Mucosa of rectum (tissue), 2 donors: ENCODE measurements around the gene NAT8L.
A peak's percentile ranks its signal among the peaks of the same experiment; 100 is the strongest.

Source experiments
- H3K27ac ChIP-seq, 2 donors: one replicate each; pipeline ENCODE4 v1.7.0; 2013; ENCODE audit warnings: inconsistent platforms in 2 of 2, low read depth in 2 of 2, low read length in 2 of 2
- H3K27me3 ChIP-seq, 2 donors: one replicate each; pipeline ENCODE4 v1.7.0; 2013; ENCODE audit warnings: low read length in 2 of 2; ENCODE audit not compliant: control insufficient read depth in 2 of 2, insufficient read depth in 2 of 2
- H3K36me3 ChIP-seq, 2 donors: one replicate each; pipeline ENCODE4 v1.7.0; 2013; ENCODE audit warnings: low read length in 2 of 2; ENCODE audit not compliant: control insufficient read depth in 2 of 2, insufficient read depth in 2 of 2
- H3K4me1 ChIP-seq, 2 donors: one replicate each; pipeline ENCODE4 v1.7.0; 2013; ENCODE audit warnings: low read length in 2 of 2, mild to moderate bottlenecking in 1 of 2; ENCODE audit not compliant: control insufficient read depth in 2 of 2, insufficient read depth in 2 of 2
- H3K4me3 ChIP-seq, 2 donors: one replicate each; pipeline ENCODE4 v1.7.0; 2013; ENCODE audit warnings: low read length in 2 of 2
- H3K9ac ChIP-seq, 2 donors: one replicate each; pipeline ENCODE4 v1.7.0; 2013; ENCODE audit warnings: low read length in 2 of 2, low read depth in 1 of 2, mild to moderate bottlenecking in 1 of 2
- H3K9me3 ChIP-seq, 2 donors: one replicate each; pipeline ENCODE4 v1.7.0; 2013; ENCODE audit warnings: low read length in 2 of 2; ENCODE audit not compliant: control insufficient read depth in 2 of 2
- donor health status: healthy.
- donor health status: Normal muscosa, but diverticular disease.

NAT8L gene

DNA sequence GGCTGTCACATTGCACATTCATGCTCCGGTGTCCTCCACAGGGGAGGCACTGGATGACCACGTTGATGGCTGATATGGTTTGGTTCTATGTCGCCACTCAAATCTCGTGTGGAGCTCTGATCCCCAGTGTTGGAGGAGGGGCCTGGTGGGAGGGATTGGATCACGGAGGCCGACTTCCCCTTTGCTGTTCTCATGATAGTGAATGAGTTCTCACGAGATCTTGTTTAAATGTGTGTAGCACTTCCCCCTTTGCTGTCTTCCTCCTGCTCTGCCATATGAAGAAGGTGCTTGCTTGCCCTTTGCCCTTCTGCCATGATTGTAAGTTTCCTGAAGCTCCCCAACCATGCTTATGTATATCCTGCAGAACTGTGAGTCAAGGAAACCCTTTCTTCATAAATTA, 22.3 kb upstream of the NAT8L start:
- H3K36me3 ChIP-seq = no peaks in the 10 kb centered on the region
- no peaks in the 10 kb centered on the region for H3K9me3 ChIP-seq
- peaks cover 0 to 3% of the 10 kb centered on the region in 2 donors for H3K27me3 ChIP-seq
- H3K9ac ChIP-seq = peak overlapping the region; percentile 61 to 64
- H3K27ac ChIP-seq = peak overlapping the region; percentile 92 to 93
- peak overlapping the region; percentile 83 to 85 for H3K4me3 ChIP-seq
- H3K4me1 ChIP-seq = peaks cover 15 to 19% of the 10 kb centered on the region in 2 donors

DNA sequence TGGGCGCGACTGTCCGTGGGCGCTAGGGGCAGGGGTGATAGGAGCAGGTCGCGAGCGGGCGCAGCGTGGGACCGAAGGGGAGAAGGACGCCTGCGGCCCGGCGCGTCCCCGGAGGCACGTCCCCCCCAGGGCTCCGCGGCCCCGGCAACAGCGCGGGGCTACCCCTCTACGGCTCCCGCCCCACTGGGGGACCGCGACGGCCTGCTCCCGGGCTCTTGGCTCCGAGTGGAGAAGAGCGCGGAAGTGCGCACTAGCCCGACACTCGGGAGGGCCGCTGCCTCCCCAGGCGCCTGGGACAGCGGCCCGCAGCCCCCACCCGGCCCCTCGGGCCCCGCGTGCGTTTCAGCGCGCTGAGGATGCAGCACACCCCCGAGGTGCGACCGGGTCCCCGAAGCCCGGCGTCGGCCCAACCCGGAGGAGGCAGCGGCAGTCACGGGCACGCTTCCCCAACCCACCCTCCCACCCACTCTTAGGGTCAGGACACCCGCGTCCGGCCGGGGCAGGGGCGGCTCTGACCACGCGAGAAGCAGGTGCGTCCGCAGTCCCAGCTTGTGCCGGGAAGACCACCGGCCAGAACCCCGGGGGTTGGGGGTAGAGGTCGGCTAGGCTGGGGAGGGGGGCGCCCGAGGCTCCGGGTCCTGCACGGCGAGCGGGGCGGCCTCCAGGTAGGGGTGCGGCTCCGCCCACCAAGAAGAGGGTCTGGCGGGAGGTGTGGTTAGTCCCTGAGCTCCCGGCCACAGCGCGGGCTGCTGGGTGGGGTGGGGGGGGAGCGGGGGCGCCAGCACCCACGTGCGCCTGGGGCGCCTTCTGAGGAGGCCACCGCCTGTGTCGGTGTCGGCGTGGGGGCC, 18.5 kb upstream of the NAT8L start:
- no peak overlapping the region for H3K27ac ChIP-seq
- peaks cover 0 to under 1% of the 10 kb centered on the region in 2 donors for H3K27me3 ChIP-seq
- H3K4me3 ChIP-seq = peak overlapping the region; percentile 70 to 74
- H3K9ac ChIP-seq = no peak overlapping the region
- H3K36me3 ChIP-seq = no peaks in the 10 kb centered on the region
- H3K4me1 ChIP-seq = peaks cover 13 to 19% of the 10 kb centered on the region in 2 donors
- no peaks in the 10 kb centered on the region for H3K9me3 ChIP-seq

DNA sequence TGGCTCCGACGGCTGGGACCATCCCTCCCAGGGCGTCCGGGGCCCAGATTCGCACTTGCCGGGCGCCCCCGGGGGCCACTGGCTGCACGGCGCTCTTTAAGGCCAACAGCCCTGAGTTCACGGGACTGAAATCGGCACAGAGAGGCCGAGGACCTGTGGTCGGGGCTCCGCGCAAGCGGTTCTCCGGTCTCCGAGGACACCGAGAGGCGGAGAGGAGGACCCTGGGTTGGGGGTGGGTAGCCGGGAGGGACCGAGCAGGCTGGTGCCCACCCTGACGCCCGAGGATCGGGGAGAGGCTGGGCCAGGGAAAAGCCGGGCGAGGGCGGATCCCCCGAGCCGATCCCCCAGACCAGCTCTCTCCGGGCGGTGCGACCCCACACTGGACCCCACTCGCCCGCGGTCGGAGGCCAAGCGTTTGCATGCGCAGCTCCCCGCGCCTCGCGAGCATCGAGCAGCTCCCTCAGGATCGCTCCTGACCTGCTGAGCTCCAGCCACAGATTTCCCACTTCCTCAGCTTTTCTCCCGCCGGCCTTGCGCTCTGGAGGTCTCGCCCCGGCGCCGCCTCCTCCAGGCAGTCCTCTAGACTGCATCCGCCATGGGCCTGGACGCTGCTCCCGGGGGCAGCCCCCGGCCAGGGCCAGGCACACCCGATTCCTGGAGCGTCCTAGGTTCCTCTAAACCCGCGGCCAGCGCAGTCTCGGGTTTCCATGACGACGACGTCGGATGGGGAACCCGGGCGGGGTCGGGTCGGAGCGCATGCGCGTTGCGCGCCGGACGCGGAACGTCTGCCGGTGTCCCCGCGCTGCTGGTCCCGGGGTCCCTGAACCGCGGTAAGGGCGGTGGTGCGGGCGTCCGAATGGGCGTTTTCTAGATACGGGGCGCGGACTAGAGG, 17.6 kb upstream of the NAT8L start:
- peak overlapping the region; percentile 70 to 74 for H3K4me3 ChIP-seq
- peaks cover 7 to 13% of the 10 kb centered on the region in 2 donors for H3K4me1 ChIP-seq
- H3K9me3 ChIP-seq = no peaks in the 10 kb centered on the region
- H3K27me3 ChIP-seq = peaks cover 0 to 5% of the 10 kb centered on the region in 2 donors
- H3K27ac ChIP-seq = no peak overlapping the region
- H3K9ac ChIP-seq = peak overlapping the region in 1 of 2 donors; percentile 61
- H3K36me3 ChIP-seq = no peaks in the 10 kb centered on the region

DNA sequence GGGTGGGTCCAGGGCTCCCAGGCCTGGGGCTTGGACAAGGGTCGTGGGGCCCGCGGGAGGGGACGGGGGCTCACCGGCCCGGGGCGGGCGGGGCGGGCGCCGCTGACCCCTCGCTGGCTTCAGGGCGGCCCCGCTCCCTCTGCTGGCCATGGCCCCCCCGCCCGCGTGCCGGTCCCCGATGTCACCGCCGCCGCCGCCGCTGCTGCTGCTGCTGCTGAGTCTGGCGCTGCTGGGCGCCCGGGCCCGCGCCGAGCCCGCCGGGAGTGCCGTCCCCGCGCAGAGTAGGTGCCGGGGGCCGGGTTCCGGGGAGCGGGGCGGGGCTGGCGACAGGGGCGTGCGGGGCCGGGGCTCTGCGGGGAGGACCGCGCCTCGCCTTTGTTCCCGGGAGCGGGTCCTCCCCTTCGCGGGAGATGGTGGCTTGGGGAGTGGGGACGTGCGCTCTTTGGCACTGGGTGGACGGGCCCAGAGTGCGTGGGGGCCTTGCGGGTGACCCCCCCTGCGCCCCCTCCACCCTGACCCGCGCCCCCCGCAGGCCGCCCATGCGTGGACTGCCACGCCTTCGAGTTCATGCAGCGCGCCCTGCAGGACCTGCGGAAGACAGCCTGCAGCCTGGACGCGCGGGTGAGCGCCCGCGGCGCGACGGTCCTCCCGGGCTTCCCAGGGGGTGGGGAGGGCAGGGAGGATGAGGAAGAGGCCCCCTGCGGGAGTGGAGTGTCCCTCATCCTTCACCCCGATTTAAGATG, 16.8 kb upstream of the NAT8L start:
- Histone ChIP-seq H3K4me1 (peaks cover 7 to 9% of the 10 kb centered on the region in 2 donors), H3K9ac (no peak overlapping the region), H3K27ac (no peak overlapping the region), H3K9me3 (no peaks in the 10 kb centered on the region), H3K36me3 (no peaks in the 10 kb centered on the region), H3K4me3 (peak overlapping the region in 1 of 2 donors; percentile 70), H3K27me3 (peaks cover under 1 to 5% of the 10 kb centered on the region in 2 donors)

DNA sequence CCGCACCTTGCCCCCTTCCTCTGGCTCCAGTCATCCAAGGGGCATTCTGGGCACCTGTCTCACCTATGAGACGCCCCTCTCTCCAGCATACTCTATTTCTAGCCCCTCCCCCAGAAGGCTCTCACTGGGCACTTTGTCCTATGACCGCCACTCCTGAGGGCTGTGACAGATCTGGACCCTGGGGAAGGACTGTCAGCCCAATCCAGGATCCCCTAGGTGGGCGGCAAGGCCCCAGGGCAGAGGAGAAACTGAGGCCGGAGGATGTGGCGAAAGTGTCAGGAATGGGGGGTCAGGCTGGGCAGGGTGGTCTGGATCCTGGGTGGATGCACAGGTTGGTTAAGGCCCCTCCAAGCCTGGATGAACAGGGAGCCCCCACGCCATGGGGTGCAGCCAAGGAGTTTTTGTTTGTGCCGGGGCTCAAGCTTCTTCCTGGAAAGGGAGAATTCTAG, 16.2 kb upstream of the NAT8L start:
- no peak overlapping the region for H3K4me3 ChIP-seq
- no peaks in the 10 kb centered on the region for H3K36me3 ChIP-seq
- no peak overlapping the region for H3K9ac ChIP-seq
- H3K27ac ChIP-seq = no peak overlapping the region
- H3K27me3 ChIP-seq = peaks cover 7 to 11% of the 10 kb centered on the region in 2 donors
- no peaks in the 10 kb centered on the region for H3K9me3 ChIP-seq
- peaks cover 7 to 9% of the 10 kb centered on the region in 2 donors for H3K4me1 ChIP-seq

DNA sequence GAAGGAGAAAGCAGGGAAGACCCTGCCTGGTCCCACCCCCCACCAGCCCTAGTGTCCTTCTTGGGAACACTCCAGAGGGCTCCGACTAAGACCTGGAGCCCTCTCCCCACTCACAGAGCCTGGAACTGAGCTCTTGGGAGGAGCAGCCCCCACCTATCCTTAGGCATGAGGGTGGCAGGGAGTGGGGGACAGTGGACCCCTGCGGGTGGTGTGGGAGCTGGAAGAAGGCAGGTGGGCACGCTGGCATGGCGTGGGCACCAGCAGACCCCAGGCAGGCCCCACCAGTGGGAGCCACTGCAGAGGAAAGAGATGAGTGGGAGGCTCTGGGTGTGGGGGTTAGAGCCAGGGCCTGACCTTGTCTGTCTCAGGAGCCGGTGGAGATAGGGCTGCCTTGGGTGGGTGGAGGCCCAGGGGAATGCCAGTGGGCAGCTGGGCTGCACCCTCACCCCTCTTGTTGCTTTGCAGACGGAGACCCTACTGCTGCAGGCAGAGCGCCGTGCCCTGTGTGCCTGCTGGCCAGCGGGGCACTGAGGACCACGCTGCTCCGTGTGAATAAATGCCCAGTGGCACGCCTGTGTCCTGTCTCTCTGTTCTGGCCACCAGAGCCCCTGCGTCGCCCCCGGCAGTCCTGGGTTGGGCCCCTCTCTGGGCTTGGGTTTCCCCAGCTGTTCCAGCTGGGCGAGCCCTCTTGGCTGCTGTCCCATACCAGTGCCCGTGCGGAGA, 15.6 kb upstream of the NAT8L start:
- Histone ChIP-seq H3K4me3 (no peak overlapping the region), H3K4me1 (peaks cover 7 to 9% of the 10 kb centered on the region in 2 donors), H3K27ac (no peak overlapping the region), H3K9ac (no peak overlapping the region), H3K9me3 (no peaks in the 10 kb centered on the region), H3K36me3 (no peaks in the 10 kb centered on the region), H3K27me3 (peaks cover 7 to 13% of the 10 kb centered on the region in 2 donors)

GRCh38 chr4:2044119-2044485, 15.0 kb upstream of the NAT8L start:
- H3K4me3 ChIP-seq = no peak overlapping the region
- H3K4me1 ChIP-seq = peaks cover 7 to 9% of the 10 kb centered on the region in 2 donors
- H3K27me3 ChIP-seq = peaks cover 7 to 13% of the 10 kb centered on the region in 2 donors
- H3K27ac ChIP-seq = no peak overlapping the region
- no peak overlapping the region for H3K9ac ChIP-seq
- no peaks in the 10 kb centered on the region for H3K9me3 ChIP-seq
- H3K36me3 ChIP-seq = no peaks in the 10 kb centered on the region

DNA sequence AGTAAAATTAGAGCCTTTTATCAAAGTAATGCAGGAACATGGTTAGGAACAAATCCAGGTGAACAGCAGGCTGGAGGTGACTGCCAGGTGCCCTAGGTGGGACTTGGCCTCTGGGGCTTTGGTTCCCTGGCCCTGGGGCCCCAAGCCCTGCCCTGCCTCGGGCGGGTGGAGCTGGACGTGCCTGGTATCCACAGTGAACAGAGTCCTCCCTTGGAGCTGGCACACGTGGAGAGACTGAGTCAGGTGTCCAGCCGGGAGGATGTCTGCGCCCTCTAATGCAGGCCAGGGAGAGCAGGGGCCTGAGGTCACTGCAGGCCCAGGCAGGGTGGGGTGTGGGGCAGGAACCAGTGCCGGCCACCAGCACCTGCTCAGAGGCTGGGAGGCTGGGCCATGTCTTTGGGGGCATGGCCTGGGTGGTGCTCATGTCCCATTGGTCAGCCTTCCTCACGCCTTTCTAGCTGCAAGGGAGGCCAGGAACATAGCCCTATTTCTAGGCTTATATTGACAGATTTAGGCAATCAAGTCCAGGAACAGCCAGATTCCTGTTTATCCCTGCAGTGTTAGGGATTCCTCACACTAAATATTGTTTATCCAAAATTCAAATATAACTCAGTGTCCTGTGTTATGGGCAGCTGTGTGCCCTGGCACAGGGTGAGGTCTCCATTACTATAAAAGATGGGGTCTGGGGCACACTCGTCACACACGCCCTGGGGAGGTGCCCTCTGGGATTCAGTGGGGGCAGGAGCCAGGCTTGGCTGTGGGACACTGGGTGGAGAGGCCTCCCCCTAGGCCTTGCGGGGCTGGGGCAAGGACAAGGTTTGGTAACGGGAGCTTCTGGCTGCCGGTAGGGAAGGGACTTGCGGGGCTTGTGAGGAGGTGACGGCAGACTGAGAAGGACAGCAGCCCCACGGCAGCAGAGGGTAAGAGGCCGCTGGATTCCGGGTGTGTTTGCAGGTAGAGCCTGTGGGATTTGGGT, 14.3 kb upstream of the NAT8L start:
- H3K4me3 ChIP-seq = no peak overlapping the region
- no peaks in the 10 kb centered on the region for H3K9me3 ChIP-seq
- H3K4me1 ChIP-seq = peaks cover 7 to 9% of the 10 kb centered on the region in 2 donors
- no peak overlapping the region for H3K27ac ChIP-seq
- H3K27me3 ChIP-seq = peaks cover 7 to 17% of the 10 kb centered on the region in 2 donors
- no peak overlapping the region for H3K9ac ChIP-seq
- no peaks in the 10 kb centered on the region for H3K36me3 ChIP-seq
